ENCODE results near the gene MACO1. TPM values are rescaled to one million over a fixed set of nuclear protein-coding genes. Genes with fewer than 3 reads are reported as not detected.

The MACO1 gene
- total and polyA plus RNA-seq, 9 of the 15 experiments (the other 6 are each of a cell fraction or from before 2014, with no cell fraction given) = 4.6 to 28.4 (median 21.7) TPM

- TF ChIP-seq, protein P1, sequence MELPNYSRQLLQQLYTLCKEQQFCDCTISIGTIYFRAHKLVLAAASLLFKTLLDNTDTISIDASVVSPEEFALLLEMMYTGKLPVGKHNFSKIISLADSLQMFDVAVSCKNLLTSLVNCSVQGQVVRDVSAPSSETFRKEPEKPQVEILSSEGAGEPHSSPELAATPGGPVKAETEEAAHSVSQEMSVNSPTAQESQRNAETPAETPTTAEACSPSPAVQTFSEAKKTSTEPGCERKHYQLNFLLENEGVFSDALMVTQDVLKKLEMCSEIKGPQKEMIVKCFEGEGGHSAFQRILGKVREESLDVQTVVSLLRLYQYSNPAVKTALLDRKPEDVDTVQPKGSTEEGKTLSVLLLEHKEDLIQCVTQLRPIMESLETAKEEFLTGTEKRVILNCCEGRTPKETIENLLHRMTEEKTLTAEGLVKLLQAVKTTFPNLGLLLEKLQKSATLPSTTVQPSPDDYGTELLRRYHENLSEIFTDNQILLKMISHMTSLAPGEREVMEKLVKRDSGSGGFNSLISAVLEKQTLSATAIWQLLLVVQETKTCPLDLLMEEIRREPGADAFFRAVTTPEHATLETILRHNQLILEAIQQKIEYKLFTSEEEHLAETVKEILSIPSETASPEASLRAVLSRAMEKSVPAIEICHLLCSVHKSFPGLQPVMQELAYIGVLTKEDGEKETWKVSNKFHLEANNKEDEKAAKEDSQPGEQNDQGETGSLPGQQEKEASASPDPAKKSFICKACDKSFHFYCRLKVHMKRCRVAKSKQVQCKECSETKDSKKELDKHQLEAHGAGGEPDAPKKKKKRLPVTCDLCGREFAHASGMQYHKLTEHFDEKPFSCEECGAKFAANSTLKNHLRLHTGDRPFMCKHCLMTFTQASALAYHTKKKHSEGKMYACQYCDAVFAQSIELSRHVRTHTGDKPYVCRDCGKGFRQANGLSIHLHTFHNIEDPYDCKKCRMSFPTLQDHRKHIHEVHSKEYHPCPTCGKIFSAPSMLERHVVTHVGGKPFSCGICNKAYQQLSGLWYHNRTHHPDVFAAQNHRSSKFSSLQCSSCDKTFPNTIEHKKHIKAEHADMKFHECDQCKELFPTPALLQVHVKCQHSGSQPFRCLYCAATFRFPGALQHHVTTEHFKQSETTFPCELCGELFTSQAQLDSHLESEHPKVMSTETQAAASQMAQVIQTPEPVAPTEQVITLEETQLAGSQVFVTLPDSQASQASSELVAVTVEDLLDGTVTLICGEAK (IDR thresholded peaks at IDR 0.05) = no peak
- TF ChIP-seq, protein P1 (CRISPR knock-in tag; IDR thresholded peaks at IDR 0.05) = no peak
- peak; percentile 85; the same call in 1 of the 2 replicates for TF ChIP-seq ZC3H4 (CRISPR knock-in tag; IDR thresholded peaks at IDR 0.05; ENCODE audit: borderline replicate concordance)
- no peak for TF ChIP-seq ZNF830 (CRISPR knock-in tag; IDR thresholded peaks at IDR 0.05)
- no peak for TF ChIP-seq EHMT2 (IDR thresholded peaks at IDR 0.05)
- no peak for TF ChIP-seq SAFB2 (IDR thresholded peaks at IDR 0.05; ENCODE audit: borderline replicate concordance, low read depth, low read length, severe bottlenecking)
- TF ChIP-seq ZNF586 (CRISPR knock-in tag; conservative IDR thresholded peaks at IDR 0.05) = no peak
- TF ChIP-seq DMBX1 (CRISPR knock-in tag; IDR thresholded peaks at IDR 0.05; ENCODE audit: borderline replicate concordance) = no peak
- no peak for TF ChIP-seq ZNF239 (CRISPR knock-in tag; IDR thresholded peaks at IDR 0.05)
- TF ChIP-seq XRCC4 (IDR thresholded peaks at IDR 0.05; ENCODE audit: extremely low read depth, insufficient read depth, insufficient read length) = no peak
- no peak for TF ChIP-seq ZNF41 (CRISPR knock-in tag; conservative IDR thresholded peaks at IDR 0.05)
- no peak for TF ChIP-seq HSF4 (CRISPR knock-in tag; IDR thresholded peaks at IDR 0.05; ENCODE audit: borderline replicate concordance)
- 0 out of 2 replicates have a peak, but pooled peaks have one; percentile 22 for TF ChIP-seq THRAP3 (IDR thresholded peaks at IDR 0.05; ENCODE audit: borderline replicate concordance)
- TF ChIP-seq ZFP36 (IDR thresholded peaks at IDR 0.05; ENCODE audit: low read depth, low read length, partially characterized antibody) = peak; percentile 16
- TF ChIP-seq DDX20 (tag; IDR thresholded peaks at IDR 0.05; ENCODE audit: low read depth) = no peak
- TF ChIP-seq CBFA2T3 (IDR thresholded peaks at IDR 0.05) = no peak; the same call in 1 of the 2 replicates
- TF ChIP-seq CXXC5 (CRISPR knock-in tag; IDR thresholded peaks at IDR 0.05) = peak; percentile 96
- no peak for TF ChIP-seq HIVEP1 (CRISPR knock-in tag; IDR thresholded peaks at IDR 0.05)
- TF ChIP-seq SAP30 (IDR thresholded peaks at IDR 0.05; ENCODE audit: borderline replicate concordance, insufficient read depth, low read depth, low read length, poor library complexity, severe bottlenecking) = peak; percentile 96
- TF ChIP-seq ZKSCAN1 (IDR thresholded peaks at IDR 0.05; ENCODE audit: low read depth, low read length) = no peak
Measured at GRCh38 chr1:25430073-25430966, at the start of gene MACO1 (continued).

Measured in K562 (cell line).